Activated CD4-positive, alpha-beta T cell treated with anti-CD3 and anti-CD28 coated beads, Interleukin-2, amount 50 U/mL, for 16 hours (primary cell): ENCODE results near the gene ARAF.

ENCODE experiments used
- DNase-seq: peaks from one replicate; pipeline ENCODE4 v3.0.0-alpha.2; 2020

The ARAF gene

DNA sequence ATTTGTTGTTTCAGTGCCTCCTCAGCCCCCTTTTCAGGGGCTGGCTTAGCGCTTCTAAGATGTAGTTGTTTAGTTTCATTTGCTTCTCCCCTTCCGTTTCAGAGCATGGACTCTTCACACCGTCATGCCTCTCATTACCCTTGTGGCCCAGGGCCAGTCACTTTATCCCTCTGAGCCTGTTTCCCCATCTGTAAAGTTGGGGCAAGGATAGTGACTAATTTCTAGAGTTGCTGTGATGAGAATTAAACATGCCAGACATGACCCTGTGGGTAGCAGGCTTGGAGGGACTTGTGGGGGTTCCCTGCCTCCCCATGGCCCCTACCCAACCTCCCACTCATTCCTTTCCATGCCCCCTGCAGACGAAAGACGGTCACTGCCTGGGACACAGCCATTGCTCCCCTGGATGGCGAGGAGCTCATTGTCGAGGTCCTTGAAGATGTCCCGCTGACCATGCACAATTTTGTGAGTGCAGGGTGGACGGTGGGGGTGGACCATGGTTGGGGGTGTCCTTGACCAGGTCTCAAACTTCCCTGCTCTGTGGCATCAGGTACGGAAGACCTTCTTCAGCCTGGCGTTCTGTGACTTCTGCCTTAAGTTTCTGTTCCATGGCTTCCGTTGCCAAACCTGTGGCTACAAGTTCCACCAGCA lies 3.6 kb downstream of the ARAF start:
- DNase-seq, result peak; percentile 37

DNA sequence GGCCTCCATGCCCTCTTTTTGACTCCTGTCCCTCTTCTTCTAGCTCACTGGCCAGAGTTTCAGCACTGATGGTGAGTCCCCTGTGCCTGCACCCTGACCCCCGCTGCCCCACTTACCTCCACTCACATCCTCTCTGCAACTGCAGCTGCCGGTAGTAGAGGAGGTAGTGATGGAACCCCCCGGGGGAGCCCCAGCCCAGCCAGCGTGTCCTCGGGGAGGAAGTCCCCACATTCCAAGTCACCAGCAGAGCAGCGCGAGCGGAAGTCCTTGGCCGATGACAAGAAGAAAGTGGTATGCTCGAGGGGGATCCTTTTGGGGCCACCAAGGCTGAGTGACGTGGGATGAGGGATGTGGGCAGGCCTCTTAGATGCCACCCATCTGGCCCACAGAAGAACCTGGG lies 5.8 kb downstream of the ARAF start:
- DNase-seq, result no peak

DNA sequence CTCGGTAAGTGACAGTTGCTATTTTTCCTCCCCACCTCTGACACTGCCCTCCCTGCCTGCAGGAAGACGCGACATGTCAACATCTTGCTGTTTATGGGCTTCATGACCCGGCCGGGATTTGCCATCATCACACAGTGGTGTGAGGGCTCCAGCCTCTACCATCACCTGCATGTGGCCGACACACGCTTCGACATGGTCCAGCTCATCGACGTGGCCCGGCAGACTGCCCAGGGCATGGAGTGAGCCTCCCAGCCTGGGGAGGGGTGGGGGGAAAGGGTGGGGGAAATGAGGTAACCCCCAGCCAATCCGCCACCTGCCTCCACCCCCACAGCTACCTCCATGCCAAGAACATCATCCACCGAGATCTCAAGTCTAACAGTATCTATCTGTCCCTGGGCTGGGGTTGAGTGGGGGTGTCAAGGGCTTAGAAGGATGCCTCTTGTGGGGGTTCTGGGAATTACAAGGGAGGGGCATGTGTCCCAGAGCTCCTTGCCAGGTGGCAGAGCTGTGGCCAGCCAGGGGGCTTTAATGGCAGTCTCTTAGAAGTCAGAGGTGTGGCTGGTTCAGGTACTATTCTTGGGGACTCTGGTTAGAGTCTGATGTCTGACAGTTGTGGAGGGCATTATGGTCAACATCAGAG lies 7.8 kb downstream of the ARAF start:
- DNase-seq, result peak; percentile 43

DNA sequence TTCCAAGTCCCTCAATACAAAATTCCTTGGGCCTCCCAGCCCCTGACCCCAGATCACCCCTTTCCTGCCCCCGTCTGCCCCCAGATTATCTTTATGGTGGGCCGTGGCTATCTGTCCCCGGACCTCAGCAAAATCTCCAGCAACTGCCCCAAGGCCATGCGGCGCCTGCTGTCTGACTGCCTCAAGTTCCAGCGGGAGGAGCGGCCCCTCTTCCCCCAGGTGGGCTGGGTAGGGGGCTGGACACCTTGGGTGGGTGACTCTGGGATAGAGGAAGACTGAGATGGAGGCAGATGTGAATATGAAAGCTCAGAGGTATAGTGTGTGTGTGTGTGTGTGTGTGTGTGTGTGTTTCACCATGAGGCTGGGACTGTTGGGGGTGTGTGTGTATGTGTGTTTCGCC lies 9.8 kb downstream of the ARAF start:
- no peak for DNase-seq

DNA sequence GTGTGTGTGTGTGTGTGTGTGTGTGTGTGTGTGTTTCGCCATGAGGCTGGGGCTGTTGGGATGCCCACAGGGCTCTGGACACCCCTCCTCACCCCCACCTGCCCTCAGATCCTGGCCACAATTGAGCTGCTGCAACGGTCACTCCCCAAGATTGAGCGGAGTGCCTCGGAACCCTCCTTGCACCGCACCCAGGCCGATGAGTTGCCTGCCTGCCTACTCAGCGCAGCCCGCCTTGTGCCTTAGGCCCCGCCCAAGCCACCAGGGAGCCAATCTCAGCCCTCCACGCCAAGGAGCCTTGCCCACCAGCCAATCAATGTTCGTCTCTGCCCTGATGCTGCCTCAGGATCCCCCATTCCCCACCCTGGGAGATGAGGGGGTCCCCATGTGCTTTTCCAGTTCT lies 10.2 kb downstream of the ARAF start:
- no peak for DNase-seq

DNA sequence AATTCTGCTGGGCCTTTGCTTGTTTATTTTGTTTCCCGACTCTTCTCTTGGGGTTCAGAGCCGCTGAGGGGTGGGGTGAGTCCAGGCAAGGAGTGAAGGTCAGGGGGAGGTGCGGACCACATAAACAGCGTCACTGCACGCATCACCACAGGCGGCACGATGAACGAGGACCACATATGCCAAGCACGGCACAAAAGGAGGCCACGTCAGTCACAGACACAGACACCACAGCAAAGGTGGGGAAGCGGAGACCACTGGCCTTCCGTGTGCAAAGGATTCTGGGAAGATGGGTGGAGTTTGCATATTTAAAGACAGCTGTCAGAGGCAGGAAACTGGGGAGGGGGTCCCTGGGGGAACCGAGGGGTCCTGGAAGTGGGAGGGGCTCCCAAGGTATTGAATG lies 10.9 kb downstream of the ARAF start:
- DNase-seq, result no peak

DNA sequence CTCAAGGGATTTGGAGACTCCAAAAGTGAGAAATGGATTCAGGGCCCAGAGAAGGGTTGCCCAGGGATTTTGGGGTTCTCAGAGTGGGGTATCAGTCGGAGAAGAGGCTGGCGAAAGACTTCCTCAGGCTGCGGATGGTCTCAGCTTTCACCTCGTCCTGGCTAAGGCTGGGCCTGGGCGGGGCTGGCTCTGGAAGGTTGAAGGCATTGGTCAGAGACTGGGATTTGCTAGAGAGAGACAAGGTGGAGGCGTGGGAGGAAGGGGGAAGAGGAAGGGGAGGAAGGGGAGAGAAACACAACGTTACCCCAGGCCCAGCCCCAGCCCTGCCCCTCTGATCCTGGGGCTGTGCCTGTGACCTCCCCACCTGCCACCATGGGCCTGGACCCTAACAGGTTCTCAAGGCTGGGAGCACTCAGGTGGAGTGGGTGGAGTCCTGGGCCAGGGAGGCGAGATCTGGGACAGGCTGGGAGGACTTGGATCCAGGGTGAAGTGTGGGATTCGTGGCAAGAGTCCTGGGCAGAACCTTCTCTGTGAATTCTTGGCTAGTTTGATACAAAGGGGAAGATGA lies 11.9 kb downstream of the ARAF start:
- DNase-seq, result no peak

DNA sequence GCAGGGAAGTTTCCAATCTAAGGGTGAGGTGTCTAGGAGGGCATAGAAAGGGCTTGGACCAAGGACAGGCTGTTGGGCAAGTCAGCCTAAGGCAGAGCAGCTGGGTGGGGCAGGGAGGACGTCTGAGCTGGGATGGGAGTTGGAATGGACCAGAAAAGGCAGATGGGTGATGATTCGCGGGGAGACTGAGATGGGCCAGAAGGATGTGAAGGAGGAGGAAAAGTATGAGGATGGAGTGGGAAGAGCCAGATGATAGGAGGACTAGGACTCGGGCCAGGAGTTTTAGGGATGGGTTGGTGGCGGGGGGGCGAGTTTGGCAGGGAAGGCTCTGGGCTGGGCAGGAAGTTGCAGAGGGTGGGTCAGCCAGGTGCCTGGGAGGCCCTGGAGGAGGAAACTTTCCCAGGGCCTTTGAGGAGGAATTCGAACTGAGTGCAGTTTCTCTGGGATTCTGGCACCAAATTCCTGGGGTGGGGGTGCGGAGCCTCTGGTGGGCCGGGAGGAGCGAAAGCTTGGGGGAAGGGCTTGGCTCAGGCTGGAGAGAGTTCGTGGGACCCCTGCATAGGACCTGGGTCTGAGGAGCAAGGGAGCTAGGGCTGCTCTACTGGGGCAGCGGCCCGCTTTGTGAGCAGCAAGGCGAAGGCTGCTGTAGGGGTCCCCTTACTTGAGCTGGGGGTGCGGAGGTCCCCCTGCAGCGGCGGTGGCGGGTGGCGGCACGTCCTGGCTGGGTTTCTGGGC lies 12.5 kb downstream of the ARAF start:
- DNase-seq, result no peak

DNA sequence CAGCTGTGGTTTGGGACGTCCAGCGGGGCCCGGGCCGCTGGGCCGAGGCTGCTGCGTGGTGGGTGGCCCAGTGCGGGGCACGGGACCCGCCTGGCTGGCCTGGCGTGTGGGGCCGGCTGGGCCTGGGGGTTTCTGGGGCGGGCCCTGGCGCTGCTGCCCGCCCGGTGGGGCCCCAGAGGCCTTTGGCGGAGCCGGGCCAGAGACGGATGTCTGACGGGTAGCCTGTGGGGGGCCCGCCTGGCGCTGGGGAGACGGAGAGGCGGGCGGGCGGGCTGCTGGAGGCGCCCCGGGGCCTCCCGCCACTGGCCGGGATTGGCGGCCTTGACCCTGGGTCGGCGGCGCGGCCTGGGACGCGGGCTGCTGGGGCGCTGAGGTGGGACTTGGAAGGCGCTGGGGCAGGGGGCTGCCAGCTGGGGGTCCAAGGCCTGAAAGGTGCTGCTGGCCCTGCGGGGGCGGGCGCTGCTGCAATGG lies 13.1 kb downstream of the ARAF start:
- no peak for DNase-seq

DNA sequence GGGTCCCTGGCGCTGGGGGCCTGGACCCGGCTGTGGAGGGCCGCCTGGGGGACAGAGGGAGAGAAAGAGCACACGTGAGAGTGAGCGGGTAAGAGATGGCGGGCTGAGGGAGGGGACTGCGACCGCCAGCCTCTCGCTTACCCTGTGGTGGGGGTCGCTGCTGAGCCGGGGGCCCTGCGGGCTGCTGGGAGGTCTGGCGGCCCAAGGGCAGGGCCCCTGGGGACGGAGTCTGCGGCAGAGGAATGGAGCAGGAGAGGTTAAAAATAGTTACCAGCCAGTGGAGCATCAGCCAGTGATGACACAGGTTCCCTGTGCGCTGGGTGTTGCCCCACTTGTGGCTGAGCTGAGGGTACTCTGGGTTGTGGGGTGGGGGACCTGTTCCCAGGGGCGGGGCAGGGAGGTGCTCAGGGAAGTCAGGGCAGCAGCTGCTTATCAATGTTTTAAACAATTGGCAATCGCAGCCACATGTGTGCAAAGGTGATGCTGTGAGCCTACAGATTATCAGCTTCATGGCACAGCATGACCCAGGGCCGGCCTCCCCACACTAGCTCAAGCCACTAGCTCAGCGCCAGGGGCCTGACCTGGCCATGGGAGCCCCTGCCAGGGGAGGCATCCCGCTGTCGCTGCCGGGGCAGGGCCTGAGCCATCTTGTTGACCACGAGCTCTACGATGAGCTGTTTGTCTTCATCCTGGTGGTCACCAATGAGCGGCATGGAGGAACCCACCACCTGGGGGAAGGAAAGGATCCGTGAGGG lies 13.7 kb downstream of the ARAF start:
- DNase-seq, result no peak

DNA sequence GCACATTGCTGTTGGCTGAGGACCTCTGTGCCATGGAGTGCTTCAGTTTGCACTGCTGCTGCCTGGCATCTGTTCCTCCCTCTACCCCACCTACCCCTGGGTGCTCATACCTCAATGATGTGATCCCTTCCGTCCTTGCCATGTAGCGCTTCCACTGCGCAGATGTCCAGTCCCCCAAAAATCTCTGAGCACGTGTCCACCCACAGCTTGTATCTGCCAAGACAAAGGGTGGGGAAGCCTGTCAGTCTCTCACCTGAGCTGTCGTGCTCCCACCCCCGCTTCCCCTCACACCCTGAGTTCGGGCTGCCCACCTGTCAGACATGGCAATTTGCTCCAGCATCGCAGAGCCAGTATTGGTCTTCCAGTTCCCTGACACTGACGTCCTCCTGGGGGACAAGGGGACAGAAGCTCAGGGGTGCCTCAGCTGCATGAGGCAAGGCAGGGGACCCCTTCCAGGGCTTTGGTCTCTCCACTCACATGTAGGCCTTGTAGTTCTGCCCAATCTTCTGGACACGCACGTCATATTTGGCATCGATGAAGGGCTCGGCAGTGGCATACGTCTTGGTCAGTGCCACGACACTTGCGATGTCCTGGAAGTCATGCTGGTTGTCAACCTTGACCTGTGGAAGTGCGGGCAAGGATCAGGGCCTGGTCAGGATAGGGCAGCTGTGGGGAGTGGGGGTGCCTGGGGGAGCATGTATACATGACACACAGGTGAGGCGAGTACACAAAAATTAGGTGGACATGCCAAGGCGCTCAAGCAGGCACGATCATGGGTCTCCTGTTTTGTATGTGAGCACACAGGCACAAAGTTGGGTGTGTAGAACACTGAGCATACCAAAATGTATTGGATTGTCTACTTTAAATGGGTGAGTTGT lies 15.3 kb downstream of the ARAF start:
- DNase-seq, result no peak

DNA sequence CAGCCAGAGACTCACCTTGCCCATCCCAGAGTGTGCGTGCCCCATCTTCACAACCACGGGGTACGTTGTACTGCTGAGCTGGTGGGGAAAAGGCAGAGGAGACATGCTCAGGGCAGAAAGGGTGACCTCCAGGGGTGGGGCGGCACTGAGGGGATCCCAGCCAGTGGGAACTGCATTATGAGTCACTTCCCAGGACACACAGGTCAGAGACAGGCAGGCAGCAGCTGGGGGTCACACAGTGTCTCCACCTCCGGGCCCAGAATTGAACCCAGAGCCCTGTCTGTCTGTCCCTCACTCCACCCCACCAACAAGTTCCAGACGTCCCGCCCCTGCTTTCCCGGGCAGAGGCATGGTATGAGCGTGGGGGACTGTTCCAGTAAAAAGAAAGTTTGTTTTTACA lies 16.4 kb downstream of the ARAF start:
- DNase-seq, result no peak

DNA sequence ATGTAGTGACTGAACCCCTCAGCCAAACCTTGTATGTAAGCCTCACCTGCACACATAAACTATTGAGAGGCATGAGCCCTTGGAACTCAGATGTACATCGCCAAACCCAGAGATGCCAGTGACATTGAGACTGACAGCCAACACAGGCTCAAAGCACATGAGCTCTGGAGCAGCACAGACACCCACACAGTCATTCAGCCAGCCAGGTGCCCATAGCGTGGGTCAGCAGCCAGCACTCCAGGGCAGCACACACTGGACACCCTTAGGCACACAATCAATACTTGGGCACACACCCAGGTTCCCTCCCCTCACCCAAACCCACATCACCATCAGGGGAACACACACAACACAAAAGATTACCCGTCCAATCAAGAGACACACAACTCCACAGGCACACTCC lies 16.9 kb downstream of the ARAF start:
- no peak for DNase-seq

DNA sequence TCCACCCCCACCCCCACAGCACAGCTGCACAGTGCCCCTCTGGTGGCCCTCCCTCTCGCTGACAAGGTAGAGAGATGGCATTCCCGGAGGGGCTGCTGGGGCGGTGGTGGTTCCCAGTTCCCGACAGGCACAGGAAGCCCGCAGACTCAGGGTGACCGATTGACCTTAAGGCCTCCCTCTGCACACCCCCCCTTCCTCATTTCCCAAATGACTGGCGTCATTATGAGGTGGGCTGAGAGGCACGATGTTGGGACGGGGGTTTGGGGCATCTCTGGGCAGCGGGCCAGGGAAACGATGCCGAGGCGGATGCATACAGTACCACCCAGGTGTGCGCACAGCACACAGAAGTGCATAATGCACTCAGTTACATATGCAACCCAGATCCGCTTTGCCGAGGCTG lies 17.7 kb downstream of the ARAF start:
- no peak for DNase-seq

DNA sequence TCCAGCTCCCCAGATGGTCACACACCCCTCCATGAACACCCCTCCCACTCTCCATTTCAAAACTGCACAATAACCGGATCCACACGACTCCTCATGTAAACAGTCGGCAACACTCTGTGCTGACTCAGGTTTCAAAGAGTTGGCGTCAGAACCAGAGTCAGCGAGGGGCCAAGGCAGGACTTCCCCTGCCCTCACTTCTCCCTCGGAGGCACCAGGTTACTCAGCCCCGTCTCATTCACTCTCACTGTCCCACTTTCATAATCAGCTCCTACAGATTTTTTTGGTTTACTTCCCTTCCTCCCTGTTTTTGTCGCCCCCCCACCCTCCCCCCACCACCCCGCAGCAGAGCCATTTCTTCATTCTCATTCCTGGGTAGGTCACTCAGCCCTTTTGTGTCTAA lies 18.5 kb downstream of the ARAF start:
- peak; percentile 77 for DNase-seq

DNA sequence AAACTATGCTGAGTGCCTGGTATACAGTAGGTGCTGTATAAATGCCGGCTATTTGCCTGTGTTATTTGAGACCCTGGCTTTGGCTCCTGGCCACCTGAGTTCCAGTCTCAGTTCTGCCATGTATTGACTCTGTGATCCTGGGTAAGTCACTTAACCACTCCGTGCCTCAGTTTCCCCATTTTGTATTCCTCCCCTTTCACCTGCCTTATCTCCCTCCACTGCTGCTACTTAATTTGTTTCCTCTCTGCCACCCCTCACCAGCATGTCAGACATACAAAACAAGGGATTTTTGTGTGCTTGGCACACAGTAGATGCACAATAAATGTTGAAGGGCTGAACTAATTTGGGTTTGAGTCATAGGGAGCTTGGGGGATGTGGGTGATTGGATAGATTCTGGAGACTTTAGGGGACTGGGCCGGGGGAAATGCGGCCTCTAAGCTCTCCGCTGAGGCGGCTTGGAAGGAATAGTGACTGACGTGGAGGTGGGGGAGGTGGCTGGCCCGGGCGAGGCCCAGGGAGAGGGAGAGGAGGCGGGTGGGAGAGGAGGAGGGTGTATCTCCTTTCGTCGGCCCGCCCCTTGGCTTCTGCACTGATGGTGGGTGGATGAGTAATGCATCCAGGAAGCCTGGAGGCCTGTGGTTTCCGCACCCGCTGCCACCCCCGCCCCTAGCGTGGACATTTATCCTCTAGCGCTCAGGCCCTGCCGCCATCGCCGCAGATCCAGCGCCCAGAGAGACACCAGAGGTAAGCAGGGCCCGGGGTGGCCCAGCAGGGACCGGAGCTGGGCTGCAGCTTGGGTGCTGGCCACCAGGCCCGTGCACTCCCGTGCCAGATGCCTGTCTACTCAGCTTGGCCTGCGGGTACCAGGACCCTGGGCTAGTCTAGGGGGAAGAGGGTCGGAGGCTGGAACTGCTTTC lies 21.0 kb downstream of the ARAF start, which contains the start of gene TIMP1:
TIMP1 (plus strand) TSS at position 706 of the 917 bp plus-strand sequence. CDS start 980 bp downstream, outside the sequence.
- DNase-seq, result peak; percentile 89

DNA sequence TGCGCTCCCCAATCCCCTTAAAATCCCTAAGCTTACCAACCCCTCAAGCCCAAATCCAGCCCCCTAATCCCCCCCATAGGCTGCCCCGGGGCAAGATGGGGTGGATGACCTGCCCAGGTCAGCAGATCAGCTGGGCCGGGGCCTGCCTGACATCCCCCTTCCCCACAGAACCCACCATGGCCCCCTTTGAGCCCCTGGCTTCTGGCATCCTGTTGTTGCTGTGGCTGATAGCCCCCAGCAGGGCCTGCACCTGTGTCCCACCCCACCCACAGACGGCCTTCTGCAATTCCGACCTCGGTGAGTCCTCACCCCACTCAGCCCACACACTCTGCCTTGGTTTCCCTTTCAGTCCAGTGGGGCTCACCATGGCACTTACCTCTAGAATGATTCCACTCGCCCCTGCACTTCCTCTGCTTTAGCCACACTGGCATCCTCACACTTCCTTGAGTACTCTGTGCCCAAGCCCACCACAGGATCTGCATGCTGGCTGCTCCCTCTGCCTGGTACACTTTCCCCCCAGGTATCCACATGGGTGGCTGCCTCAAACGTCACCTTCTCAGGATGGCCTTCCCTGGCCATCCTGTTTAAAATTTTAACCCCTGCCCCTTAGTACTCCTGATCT lies 22.3 kb downstream of the ARAF start:
- DNase-seq, result no peak

DNA sequence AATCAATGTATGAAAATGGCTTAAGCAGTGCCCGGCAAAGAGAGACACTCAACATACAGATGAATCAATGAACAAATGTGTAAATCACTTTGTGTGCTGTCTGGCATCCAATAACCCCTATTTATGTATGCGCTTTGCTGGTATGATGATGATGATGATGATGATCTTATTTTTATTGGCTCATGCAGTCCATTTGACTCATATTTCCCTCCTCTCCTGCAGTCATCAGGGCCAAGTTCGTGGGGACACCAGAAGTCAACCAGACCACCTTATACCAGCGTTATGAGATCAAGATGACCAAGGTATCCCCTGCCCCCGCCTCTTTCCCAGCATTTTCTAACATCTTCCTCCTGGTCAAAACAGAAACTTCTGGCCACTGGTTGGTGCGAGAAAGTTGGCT lies 23.7 kb downstream of the ARAF start:
- DNase-seq, result no peak

DNA sequence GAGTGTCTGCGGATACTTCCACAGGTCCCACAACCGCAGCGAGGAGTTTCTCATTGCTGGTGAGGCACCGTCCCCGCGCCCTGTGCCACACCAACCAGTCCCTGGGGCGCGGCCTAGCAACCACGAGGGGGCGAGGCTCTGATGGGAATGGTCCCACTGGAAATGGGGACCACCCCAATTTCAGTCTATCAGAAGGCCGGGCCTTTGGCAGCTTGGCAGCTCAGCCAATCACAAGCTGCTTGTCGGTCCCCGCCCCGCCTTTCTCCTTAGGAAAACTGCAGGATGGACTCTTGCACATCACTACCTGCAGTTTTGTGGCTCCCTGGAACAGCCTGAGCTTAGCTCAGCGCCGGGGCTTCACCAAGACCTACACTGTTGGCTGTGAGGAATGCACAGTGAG lies 24.3 kb downstream of the ARAF start:
- DNase-seq, result no peak

DNA sequence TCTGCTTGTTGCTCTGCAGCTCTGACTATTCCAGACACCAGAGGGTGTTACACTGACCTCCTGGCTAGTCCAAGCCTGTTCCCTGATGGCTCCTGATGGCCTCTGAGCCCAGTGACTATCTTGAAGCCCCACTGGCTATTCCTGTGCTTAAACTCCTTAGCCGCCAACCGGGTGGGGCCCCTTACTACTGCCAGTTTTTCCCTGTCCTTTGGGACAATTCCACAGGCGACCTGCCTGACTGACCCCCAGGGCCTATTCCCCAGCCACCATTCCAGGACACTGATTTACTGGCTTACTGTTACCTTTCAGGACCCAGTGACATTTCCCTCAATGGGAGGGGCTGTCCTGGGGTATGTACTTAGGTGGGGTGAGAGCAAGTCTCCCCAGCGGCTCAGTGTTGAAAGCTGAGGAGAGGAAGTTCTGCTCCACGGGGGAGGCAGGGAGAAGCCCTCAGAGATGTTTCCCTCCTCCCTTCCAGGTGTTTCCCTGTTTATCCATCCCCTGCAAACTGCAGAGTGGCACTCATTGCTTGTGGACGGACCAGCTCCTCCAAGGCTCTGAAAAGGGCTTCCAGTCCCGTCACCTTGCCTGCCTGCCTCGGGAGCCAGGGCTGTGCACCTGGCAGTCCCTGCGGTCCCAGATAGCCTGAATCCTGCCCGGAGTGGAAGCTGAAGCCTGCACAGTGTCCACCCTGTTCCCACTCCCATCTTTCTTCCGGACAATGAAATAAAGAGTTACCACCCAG lies 25.2 kb downstream of the ARAF start:
- no peak for DNase-seq
